CD8-positive, alpha-beta memory T cell (primary cell): ENCODE results near the gene KRT85. TPM values are rescaled to one million over a fixed set of nuclear protein-coding genes. Genes with fewer than 3 reads are reported as not detected.

Experiments
- CTCF ChIA-PET: fragments of 350-600 bp; sonication (Branson Sonifier 250); formaldehyde crosslinking; loops from one replicate; lab custom pipeline; 2021; ENCODE audit warnings: antibody characterized with exemption; lab: Charles Lee
- POLR2A ChIA-PET: fragments of 350-600 bp; sonication (Branson Sonifier 250); formaldehyde crosslinking; loops from one replicate; lab custom pipeline; 2021; ENCODE audit warnings: antibody characterized with exemption; lab: Charles Lee
- DNase-seq, 5 donors: peaks; one replicate each; pipeline versions ENCODE4 v3.0.0 to v3.0.0-alpha.2; 2020 to 2022; ENCODE audit warnings: mixed read lengths in 1 of 5
- H3K27ac ChIP-seq: one replicate; pipeline ENCODE4 v1.7.0; 2013; ENCODE audit warnings: low read depth, mild to moderate bottlenecking, low read length, moderate library complexity
- H3K27me3 ChIP-seq: 2 replicates; pipeline ENCODE4 v1.7.0; 2013; ENCODE audit warnings: low read length, mild to moderate bottlenecking; ENCODE audit not compliant: insufficient read depth, poor library complexity, severe bottlenecking
- H3K36me3 ChIP-seq: 2 replicates; pipeline ENCODE4 v1.7.0; 2013; ENCODE audit warnings: mild to moderate bottlenecking, low read length, moderate library complexity; ENCODE audit not compliant: insufficient read depth
- H3K4me1 ChIP-seq: 2 replicates; pipeline ENCODE4 v1.7.0; 2013; ENCODE audit warnings: mild to moderate bottlenecking, low read length, moderate library complexity; ENCODE audit not compliant: insufficient read depth
- H3K4me3 ChIP-seq: 2 replicates; pipeline ENCODE4 v1.7.0; 2013; ENCODE audit warnings: mild to moderate bottlenecking, low read length
- H3K9me3 ChIP-seq: 2 replicates; pipeline ENCODE4 v1.7.0; 2013; ENCODE audit warnings: mild to moderate bottlenecking, low read length
- H3K27ac Mint-ChIP-seq, 8 donors: one replicate each; pipeline ENCODE4 v1.8.0; 2020 to 2021; ENCODE audit warnings: mixed read lengths in 8 of 8, mild to moderate bottlenecking in 6 of 8, inconsistent platforms in 3 of 8, moderate library complexity in 3 of 8
- H3K27me3 Mint-ChIP-seq, 2 donors: one replicate each; pipeline ENCODE4 v1.8.0; 2020 to 2021; ENCODE audit warnings: mixed read lengths in 2 of 2, mild to moderate bottlenecking in 1 of 2, moderate library complexity in 1 of 2
- H3K36me3 Mint-ChIP-seq, 3 donors: one replicate each; pipeline ENCODE4 v1.8.0; 2020 to 2021; ENCODE audit warnings: mixed read lengths in 3 of 3, inconsistent platforms in 1 of 3, mild to moderate bottlenecking in 1 of 3
- H3K4me1 Mint-ChIP-seq, 3 donors: one replicate each; pipeline ENCODE4 v1.8.0; 2020 to 2021; ENCODE audit warnings: mixed read lengths in 3 of 3, inconsistent platforms in 1 of 3, mild to moderate bottlenecking in 1 of 3
- H3K4me3 Mint-ChIP-seq, 7 donors: one replicate each; pipeline ENCODE4 v1.8.0; 2020 to 2021; ENCODE audit warnings: mixed read lengths in 7 of 7, mild to moderate bottlenecking in 6 of 7, moderate library complexity in 4 of 7, inconsistent platforms in 2 of 7
- H3K9me3 Mint-ChIP-seq, 5 donors: one replicate each; pipeline ENCODE4 v1.8.0; 2020 to 2022; ENCODE audit warnings: mixed read lengths in 5 of 5, mild to moderate bottlenecking in 3 of 5, moderate library complexity in 2 of 5, inconsistent platforms in 1 of 5
- polyA plus RNA-seq: library from polyadenylated mRNA; unstranded; fragments of 300-500 nt; fragmentation: Illumina TruSeq; gene quantifications from one replicate; pipeline ENCODE4 v1.2.3, GENCODE V29; 2021
- total RNA-seq, 2 experiments: library from RNA; stranded (reverse); gene quantifications; one replicate each; pipeline ENCODE4 v1.2.3, GENCODE V29; 2021

KRT85 gene
- total and polyA plus RNA-seq, 3 experiments from 2014 or later = not detected

DNA sequence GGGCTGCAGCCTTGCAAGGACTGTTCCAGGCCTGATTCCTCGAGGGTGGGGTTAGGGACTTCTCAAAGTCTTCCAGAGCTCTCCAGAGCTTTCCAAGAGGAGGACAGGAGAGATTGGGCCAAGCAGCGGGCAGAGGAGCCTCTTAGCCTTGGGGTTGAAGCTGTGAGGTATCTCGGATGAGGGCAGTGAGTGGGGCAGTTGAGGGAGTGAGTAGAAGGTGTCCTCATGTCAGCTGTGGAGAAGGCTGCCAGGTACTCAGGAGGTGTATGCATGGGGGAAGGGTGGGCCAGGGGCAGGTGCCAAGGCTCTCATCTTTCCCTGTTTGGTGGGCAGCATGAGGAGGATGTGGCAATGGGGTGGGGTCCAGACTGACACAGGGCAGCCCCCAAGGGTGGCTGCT is 53.8 kb downstream of the KRT85 start:
- ChIA-PET CTCF (interaction anchor here (0.9 kb wide), 1 partner anchor 14 kb away, joined by 3 read pairs; no protein-coding TSS in a partner anchor), POLR2A (no interaction called here)
- DNase-seq = no peak
- Mint-ChIP-seq H3K27me3 (peaks cover 13 to 62% of the 10 kb centered on the region in 2 donors), H3K27ac (peak overlapping the region in 1 of 8 donors; percentile 23), H3K4me3 (no peak overlapping the region), H3K36me3 (no peaks in the 10 kb centered on the region), H3K9me3 (peaks cover 0 to 1% (median 0%) of the 10 kb centered on the region in 5 donors), H3K4me1 (peaks cover 5 to 7% (median 6%) of the 10 kb centered on the region in 3 donors)
- Histone ChIP-seq H3K9me3 (no peaks in the 10 kb centered on the region), H3K27me3 (peaks cover 8% of the 10 kb centered on the region), H3K27ac (no peak overlapping the region), H3K4me1 (no peaks in the 10 kb centered on the region), H3K36me3 (no peaks in the 10 kb centered on the region), H3K4me3 (no peak overlapping the region)

DNA sequence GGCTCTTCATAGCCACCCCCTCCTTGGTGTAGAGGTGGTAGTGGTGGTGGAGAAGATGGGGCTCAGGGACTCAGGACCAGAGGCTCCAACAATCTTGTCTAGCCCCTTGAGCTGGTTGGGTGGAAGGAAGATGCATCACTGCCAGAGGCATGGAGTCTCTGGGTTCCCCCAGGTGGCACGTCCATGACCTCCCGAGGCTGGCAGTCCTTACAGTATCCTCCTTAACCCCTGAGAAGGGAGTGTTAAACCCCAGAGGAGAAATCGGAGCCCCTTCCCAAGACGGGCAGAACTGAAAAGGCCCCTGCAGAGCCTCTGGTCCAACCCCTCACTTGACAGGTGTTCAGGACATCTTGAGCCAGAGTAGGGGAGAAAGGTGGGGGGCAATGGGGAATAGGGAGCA is 55.2 kb downstream of the KRT85 start:
- H3K4me3 Mint-ChIP-seq = no peak overlapping the region
- H3K4me1 Mint-ChIP-seq = peaks cover 6 to 9% (median 8%) of the 10 kb centered on the region in 3 donors
- peaks cover 16 to 67% of the 10 kb centered on the region in 2 donors for H3K27me3 Mint-ChIP-seq
- Histone ChIP-seq H3K9me3 (no peaks in the 10 kb centered on the region), H3K27ac (no peak overlapping the region), H3K27me3 (peaks cover 15% of the 10 kb centered on the region), H3K36me3 (no peaks in the 10 kb centered on the region), H3K4me1 (no peaks in the 10 kb centered on the region), H3K4me3 (no peak overlapping the region)
- DNase-seq = no peak
- POLR2A ChIA-PET = no interaction called here
- CTCF ChIA-PET = interaction anchor here (1.3 to 1.4 kb wide), 2 partner anchors 10 to 344 kb away, joined by 3 to 4 read pairs; no protein-coding TSS in a partner anchor
- H3K36me3 Mint-ChIP-seq = no peaks in the 10 kb centered on the region
- H3K27ac Mint-ChIP-seq = no peak overlapping the region
- peaks cover 0 to 1% (median 0%) of the 10 kb centered on the region in 5 donors for H3K9me3 Mint-ChIP-seq

DNA sequence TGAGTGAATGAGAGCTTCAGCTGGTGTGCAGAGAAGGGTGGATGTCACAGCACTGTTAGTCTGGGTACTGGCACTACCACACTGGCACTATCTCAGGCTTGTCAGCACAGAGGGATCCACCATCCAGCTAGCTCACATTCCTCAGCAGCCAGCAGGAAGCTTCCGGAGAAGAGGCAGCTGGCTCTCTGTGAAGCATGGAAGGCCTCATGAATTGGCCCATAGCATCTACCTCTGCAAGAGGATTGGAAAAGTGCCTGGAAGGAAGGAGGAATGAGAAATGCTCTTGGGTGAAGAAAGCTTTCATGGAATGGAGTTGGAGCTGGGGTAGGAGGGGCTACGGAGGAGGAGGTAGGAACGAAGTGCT is 56.0 kb downstream of the KRT85 start:
- Mint-ChIP-seq H3K27ac (no peak overlapping the region), H3K4me1 (peaks cover 8 to 10% (median 9%) of the 10 kb centered on the region in 3 donors), H3K9me3 (peaks cover 0 to 1% (median 0%) of the 10 kb centered on the region in 5 donors), H3K36me3 (no peaks in the 10 kb centered on the region), H3K27me3 (peaks cover 20 to 74% of the 10 kb centered on the region in 2 donors), H3K4me3 (no peak overlapping the region)
- no peaks in the 10 kb centered on the region for H3K36me3 ChIP-seq
- POLR2A ChIA-PET = no interaction called here
- no peaks in the 10 kb centered on the region for H3K4me1 ChIP-seq
- H3K27ac ChIP-seq = no peak overlapping the region
- CTCF ChIA-PET = interaction anchor here (1.1 to 1.4 kb wide), 4 partner anchors 11 to 343 kb away, joined by 3 to 4 read pairs (median 4); no protein-coding TSS in a partner anchor
- peaks cover 16% of the 10 kb centered on the region for H3K27me3 ChIP-seq
- no peak for DNase-seq
- no peak overlapping the region for H3K4me3 ChIP-seq
- H3K9me3 ChIP-seq = no peaks in the 10 kb centered on the region

- Histone ChIP-seq H3K27me3 (peaks cover 16% of the 10 kb centered on the region), H3K4me3 (no peak overlapping the region), H3K9me3 (no peaks in the 10 kb centered on the region), H3K36me3 (no peaks in the 10 kb centered on the region), H3K4me1 (no peaks in the 10 kb centered on the region), H3K27ac (no peak overlapping the region)
- H3K4me1 Mint-ChIP-seq = peaks cover 8 to 12% (median 9%) of the 10 kb centered on the region in 3 donors
- H3K27me3 Mint-ChIP-seq = peaks cover 20 to 75% of the 10 kb centered on the region in 2 donors
- H3K36me3 Mint-ChIP-seq = no peaks in the 10 kb centered on the region
- H3K9me3 Mint-ChIP-seq = peaks cover 0 to 1% (median 0%) of the 10 kb centered on the region in 5 donors
- no peak for DNase-seq
- H3K4me3 Mint-ChIP-seq = no peak overlapping the region
- POLR2A ChIA-PET = no interaction called here
- no peak overlapping the region for H3K27ac Mint-ChIP-seq
- CTCF ChIA-PET = interaction anchor here (1.1 to 1.4 kb wide), 4 partner anchors 11 to 343 kb away, joined by 3 to 4 read pairs (median 4); no protein-coding TSS in a partner anchor
These were observed 56.5 kb downstream of the KRT85 start for GRCh38 chr12:52310622-52311284.

Other genes with a start within 250 kb of the KRT85 start
- not detected for gene KRT80, start 175.5 kb downstream of the KRT85 start, total RNA-seq
- not detected for gene KRT80, start 175.5 kb downstream of the KRT85 start, polyA plus RNA-seq
- 1 to 10 TPM; 3.2 to 5.6 TPM for gene KRT7, start 134.2 kb downstream of the KRT85 start, total RNA-seq
- not detected for gene KRT7, start 134.2 kb downstream of the KRT85 start, polyA plus RNA-seq
- gene KRT86, start 92.8 kb downstream of the KRT85 start, total RNA-seq = under 1 TPM in 1 of 2 experiments, not detected in 1; 0.31 TPM
- gene KRT86, start 92.8 kb downstream of the KRT85 start, polyA plus RNA-seq = not detected
- gene KRT81, start 75.9 kb downstream of the KRT85 start, total RNA-seq = not detected
- not detected for gene KRT81, start 75.9 kb downstream of the KRT85 start, polyA plus RNA-seq
- gene KRT83, start 46.1 kb downstream of the KRT85 start, total RNA-seq = not detected
- gene KRT83, start 46.1 kb downstream of the KRT85 start, polyA plus RNA-seq = not detected
- not detected for gene KRT84, start 18.2 kb upstream of the KRT85 start, total RNA-seq
- gene KRT84, start 18.2 kb upstream of the KRT85 start, polyA plus RNA-seq = not detected
- not detected for gene KRT82, start 38.9 kb upstream of the KRT85 start, total RNA-seq
- gene KRT82, start 38.9 kb upstream of the KRT85 start, polyA plus RNA-seq = not detected
- gene KRT75, start 66.9 kb upstream of the KRT85 start, total RNA-seq = not detected
- gene KRT75, start 66.9 kb upstream of the KRT85 start, polyA plus RNA-seq = not detected
- gene KRT6B, start 84.7 kb upstream of the KRT85 start, total RNA-seq = not detected
- gene KRT6B, start 84.7 kb upstream of the KRT85 start, polyA plus RNA-seq = not detected
- gene KRT6C, start 106.3 kb upstream of the KRT85 start, total RNA-seq = not detected
- not detected for gene KRT6C, start 106.3 kb upstream of the KRT85 start, polyA plus RNA-seq
- not detected for gene KRT6A, start 125.8 kb upstream of the KRT85 start, total RNA-seq
- gene KRT6A, start 125.8 kb upstream of the KRT85 start, polyA plus RNA-seq = not detected
- gene KRT5, start 152.9 kb upstream of the KRT85 start, total RNA-seq = not detected
- not detected for gene KRT5, start 152.9 kb upstream of the KRT85 start, polyA plus RNA-seq
- gene KRT71, start 185.7 kb upstream of the KRT85 start, total RNA-seq = not detected
- not detected for gene KRT71, start 185.7 kb upstream of the KRT85 start, polyA plus RNA-seq
- gene KRT74, start 206.4 kb upstream of the KRT85 start, total RNA-seq = not detected
- gene KRT74, start 206.4 kb upstream of the KRT85 start, polyA plus RNA-seq = not detected
- gene KRT72, start 234.0 kb upstream of the KRT85 start, total RNA-seq = not detected
- gene KRT72, start 234.0 kb upstream of the KRT85 start, polyA plus RNA-seq = not detected